ENCODE measurements around the gene OXNAD1.

The OXNAD1 gene

GRCh38 chr3:16245609-16246008, 19.4 kb upstream of the OXNAD1 start:
- Histone ChIP-seq H3K4me1 (peaks cover 7% of the 10 kb centered on the region), H3K27me3 (no peaks in the 10 kb centered on the region)
- no peak for TF ChIP-seq Cebpa-rat (IDR thresholded peaks at IDR 0.05)

GRCh38 chr3:16247282-16248061, 17.5 kb upstream of the OXNAD1 start:
- H4K20me1 ChIP-seq = no peaks in the 10 kb centered on the region
- H3K27ac ChIP-seq = no peak overlapping the region
- H3K36me3 ChIP-seq = no peaks in the 10 kb centered on the region
- no peak overlapping the region; the same call in 1 of the 2 replicates for H3K9ac ChIP-seq
- no peak overlapping the region for H3K4me2 ChIP-seq
- TF ChIP-seq Cebpa-rat (IDR thresholded peaks at IDR 0.05) = no peak
- no peak overlapping the region for H3K4me3 ChIP-seq
- H3K9me3 ChIP-seq = no peaks in the 10 kb centered on the region
- H3K27me3 ChIP-seq = no peaks in the 10 kb centered on the region
- peaks cover 7% of the 10 kb centered on the region for H3K4me1 ChIP-seq

More at GRCh38 chr3:16245609-16246008, 19.4 kb upstream of the OXNAD1 start:
- no peak overlapping the region for H3K4me3 ChIP-seq
- H3K9ac ChIP-seq = no peak overlapping the region
- no peak overlapping the region for H3K27ac ChIP-seq
- H4K20me1 ChIP-seq = no peaks in the 10 kb centered on the region
- H3K4me2 ChIP-seq = no peak overlapping the region
- no peaks in the 10 kb centered on the region for H3K36me3 ChIP-seq
- no peaks in the 10 kb centered on the region for H3K9me3 ChIP-seq

- no peaks in the 10 kb centered on the region for H4K20me1 ChIP-seq
These were observed 16.5 kb upstream of the OXNAD1 start for GRCh38 chr3:16248556-16248955.

GRCh38 chr3:16249336-16249735, 15.7 kb upstream of the OXNAD1 start:
- no peak for TF ChIP-seq Cebpa-rat (IDR thresholded peaks at IDR 0.05)
- H3K4me3 ChIP-seq = no peak overlapping the region

More at GRCh38 chr3:16248556-16248955, 16.5 kb upstream of the OXNAD1 start:
- H3K27me3 ChIP-seq = no peaks in the 10 kb centered on the region
- H3K4me1 ChIP-seq = peaks cover 7% of the 10 kb centered on the region
- H3K4me2 ChIP-seq = no peak overlapping the region
- no peak overlapping the region for H3K27ac ChIP-seq
- no peak overlapping the region for H3K4me3 ChIP-seq
- no peak for TF ChIP-seq Cebpa-rat (IDR thresholded peaks at IDR 0.05)
- no peaks in the 10 kb centered on the region for H3K36me3 ChIP-seq
- H3K9me3 ChIP-seq = no peaks in the 10 kb centered on the region
- H3K9ac ChIP-seq = no peak overlapping the region

GRCh38 chr3:16249886-16250285, 15.1 kb upstream of the OXNAD1 start:
- Histone ChIP-seq H3K4me1 (no peaks in the 10 kb centered on the region), H3K27me3 (no peaks in the 10 kb centered on the region), H3K9me3 (no peaks in the 10 kb centered on the region), H3K27ac (no peak overlapping the region), H3K4me2 (no peak overlapping the region), H4K20me1 (no peaks in the 10 kb centered on the region), H3K36me3 (no peaks in the 10 kb centered on the region), H3K4me3 (no peak overlapping the region), H3K9ac (no peak overlapping the region)
- no peak for TF ChIP-seq Cebpa-rat (IDR thresholded peaks at IDR 0.05)

More at GRCh38 chr3:16249336-16249735, 15.7 kb upstream of the OXNAD1 start:
- H3K4me1 ChIP-seq = peaks cover under 1% of the 10 kb centered on the region
- no peak overlapping the region for H3K9ac ChIP-seq
- H3K4me2 ChIP-seq = no peak overlapping the region
- no peaks in the 10 kb centered on the region for H3K36me3 ChIP-seq
- no peaks in the 10 kb centered on the region for H3K27me3 ChIP-seq
- no peaks in the 10 kb centered on the region for H3K9me3 ChIP-seq
- no peaks in the 10 kb centered on the region for H4K20me1 ChIP-seq
- H3K27ac ChIP-seq = no peak overlapping the region

- no peaks in the 10 kb centered on the region for H3K36me3 ChIP-seq
- no peak overlapping the region for H3K4me3 ChIP-seq
- H3K27ac ChIP-seq = no peak overlapping the region
- H3K9ac ChIP-seq = no peak overlapping the region
- H3K4me1 ChIP-seq = no peaks in the 10 kb centered on the region
- H3K4me2 ChIP-seq = no peak overlapping the region
- no peaks in the 10 kb centered on the region for H3K9me3 ChIP-seq
- no peak for TF ChIP-seq Cebpa-rat (IDR thresholded peaks at IDR 0.05)
- H4K20me1 ChIP-seq = no peaks in the 10 kb centered on the region
- H3K27me3 ChIP-seq = no peaks in the 10 kb centered on the region
These were observed 13.5 kb upstream of the OXNAD1 start for GRCh38 chr3:16251316-16252085.

GRCh38 chr3:16252243-16252978, 12.6 kb upstream of the OXNAD1 start:
- Histone ChIP-seq H3K27ac (no peak overlapping the region), H3K27me3 (no peaks in the 10 kb centered on the region), H4K20me1 (no peaks in the 10 kb centered on the region), H3K9me3 (no peaks in the 10 kb centered on the region), H3K9ac (no peak overlapping the region), H3K4me2 (no peak overlapping the region), H3K4me1 (no peaks in the 10 kb centered on the region), H3K36me3 (no peaks in the 10 kb centered on the region), H3K4me3 (no peak overlapping the region)
- no peak for TF ChIP-seq Cebpa-rat (IDR thresholded peaks at IDR 0.05)

- Histone ChIP-seq H3K4me2 (no peak overlapping the region), H3K36me3 (no peaks in the 10 kb centered on the region), H3K4me3 (no peak overlapping the region), H3K27me3 (no peaks in the 10 kb centered on the region), H3K9me3 (no peaks in the 10 kb centered on the region), H3K4me1 (no peaks in the 10 kb centered on the region), H3K27ac (no peak overlapping the region), H3K9ac (no peak overlapping the region), H4K20me1 (no peaks in the 10 kb centered on the region)
- TF ChIP-seq Cebpa-rat (IDR thresholded peaks at IDR 0.05) = no peak
These were observed 12.0 kb upstream of the OXNAD1 start for GRCh38 chr3:16252988-16253387.

- Histone ChIP-seq H4K20me1 (no peaks in the 10 kb centered on the region), H3K9me3 (no peaks in the 10 kb centered on the region), H3K4me1 (no peaks in the 10 kb centered on the region), H3K9ac (no peak overlapping the region), H3K27me3 (no peaks in the 10 kb centered on the region), H3K36me3 (no peaks in the 10 kb centered on the region), H3K27ac (no peak overlapping the region), H3K4me3 (no peak overlapping the region), H3K4me2 (no peak overlapping the region)
- TF ChIP-seq Cebpa-rat (IDR thresholded peaks at IDR 0.05) = no peak
These were observed 11.4 kb upstream of the OXNAD1 start for GRCh38 chr3:16253601-16254000.

All from BLaER1 (cell line).